KMS-11 (cell line): Measurements from ENCODE around the gene OTUD5.

Experiments
- H2AFZ ChIP-seq: fragments of 200-600 bp; sonication (generic); 2 replicates; pipeline ENCODE4 v1.6.1; 2016; ENCODE audit warnings: antibody characterized with exemption, mixed run types, low read depth
- H3K27ac ChIP-seq: fragments of 200-600 bp; sonication (generic); 2 replicates; pipeline ENCODE4 v1.6.1; 2016; ENCODE audit warnings: mild to moderate bottlenecking, mixed run types
- H3K27me3 ChIP-seq: fragments of 200-600 bp; sonication (generic); 2 replicates; pipeline ENCODE4 v1.6.1; 2017; ENCODE audit warnings: mild to moderate bottlenecking, low read depth, mixed run types, moderate library complexity; ENCODE audit not compliant: insufficient read depth
- H3K36me3 ChIP-seq: fragments of 200-600 bp; sonication (generic); 2 replicates; pipeline ENCODE4 v1.6.1; 2017; ENCODE audit warnings: mild to moderate bottlenecking, mixed run types; ENCODE audit not compliant: insufficient read depth
- H3K4me1 ChIP-seq: fragments of 200-600 bp; sonication (generic); 2 replicates; pipeline ENCODE4 v1.6.1; 2016; ENCODE audit warnings: mild to moderate bottlenecking, low read depth, mixed run types; ENCODE audit not compliant: poor library complexity, severe bottlenecking
- H3K4me2 ChIP-seq: fragments of 200-600 bp; sonication (generic); 2 replicates; pipeline ENCODE4 v1.7.0; 2016; ENCODE audit warnings: mild to moderate bottlenecking, mixed run types
- H3K4me3 ChIP-seq: fragments of 200-600 bp; sonication (generic); IDR thresholded peaks from 2 replicates; pipeline ENCODE4 v1.6.1; 2017; ENCODE audit warnings: low read depth, low read length, mixed read lengths; ENCODE audit not compliant: insufficient read depth
- H3K79me2 ChIP-seq: fragments of 200-600 bp; sonication (generic); 2 replicates; pipeline ENCODE4 v1.6.1; 2016; ENCODE audit warnings: low read depth, mixed run types; ENCODE audit not compliant: insufficient read depth
- H3K9ac ChIP-seq: fragments of 200-600 bp; sonication (generic); 2 replicates; pipeline ENCODE4 v1.6.1; 2016; ENCODE audit warnings: mild to moderate bottlenecking, mixed run types
- H4K20me1 ChIP-seq: fragments of 200-600 bp; sonication (generic); 2 replicates; pipeline ENCODE4 v1.6.1; 2016; ENCODE audit warnings: mild to moderate bottlenecking, mixed run types; ENCODE audit not compliant: insufficient read depth
- CTCF ChIP-seq: fragments of 200-600 bp; sonication (generic); conservative IDR thresholded peaks from 2 replicates; pipeline ENCODE4 v1.6.1; 2017; ENCODE audit warnings: low read depth, mild to moderate bottlenecking, antibody characterized with exemption, low read length, moderate library complexity, mixed read lengths

The OTUD5 gene

GRCh38 chrX:48908600-48908999 is 48.8 kb downstream of the OTUD5 start:
- peaks cover 16% of the 10 kb centered on the region for H3K4me1 ChIP-seq
- no peaks in the 10 kb centered on the region for H4K20me1 ChIP-seq
- H3K27ac ChIP-seq = no peak overlapping the region
- H3K27me3 ChIP-seq = no peaks in the 10 kb centered on the region
- no peaks in the 10 kb centered on the region for H3K79me2 ChIP-seq
- H3K4me2 ChIP-seq = no peak overlapping the region
- no peak overlapping the region for H2AFZ ChIP-seq
- H3K4me3 ChIP-seq = no peak overlapping the region
- no peaks in the 10 kb centered on the region for H3K36me3 ChIP-seq
- H3K9ac ChIP-seq = no peak overlapping the region
- TF ChIP-seq CTCF = no peak

DNA sequence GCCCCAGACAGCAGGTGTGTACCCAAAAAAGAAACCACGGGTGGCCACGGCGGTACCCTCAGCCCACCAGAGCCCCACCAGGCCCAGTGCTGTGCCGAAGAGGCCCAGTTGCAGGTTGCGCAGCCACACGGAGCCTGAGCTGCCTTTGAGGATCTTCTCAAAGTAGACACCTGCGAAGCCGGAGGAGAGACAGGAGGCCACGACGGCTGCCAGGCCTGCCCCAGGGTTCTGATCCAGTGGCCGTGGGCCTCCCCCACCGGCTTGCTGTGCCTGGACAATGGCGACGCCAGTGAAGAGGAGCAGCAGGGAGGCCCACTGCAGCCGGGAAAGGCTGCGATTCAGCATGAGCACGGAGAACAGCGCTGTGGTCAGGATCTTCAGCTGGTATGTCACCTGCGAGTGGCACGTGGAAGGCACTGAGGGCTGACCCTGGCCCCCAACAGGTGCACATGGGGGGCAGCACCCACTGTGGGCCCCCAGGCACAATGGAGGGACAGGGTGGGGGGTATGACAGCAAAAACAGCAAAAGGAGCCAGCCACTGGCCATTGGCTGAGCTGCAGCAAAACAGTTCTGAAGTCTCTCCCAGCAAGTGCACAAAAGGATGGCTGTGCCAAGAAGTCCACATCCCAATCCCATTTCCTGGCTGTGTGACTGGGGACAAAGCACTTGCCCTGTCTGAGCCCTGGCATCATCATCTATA is 52.2 kb downstream of the OTUD5 start:
- peaks cover 9% of the 10 kb centered on the region; the same call in 1 of the 2 replicates for H3K79me2 ChIP-seq
- H2AFZ ChIP-seq = no peak overlapping the region
- no peaks in the 10 kb centered on the region for H3K36me3 ChIP-seq
- peaks cover 6% of the 10 kb centered on the region for H3K4me1 ChIP-seq
- no peak for TF ChIP-seq CTCF
- no peaks in the 10 kb centered on the region for H4K20me1 ChIP-seq
- H3K27ac ChIP-seq = no peak overlapping the region
- no peaks in the 10 kb centered on the region for H3K27me3 ChIP-seq
- no peak overlapping the region for H3K9ac ChIP-seq
- no peak overlapping the region for H3K4me2 ChIP-seq
- H3K4me3 ChIP-seq = no peak overlapping the region

DNA sequence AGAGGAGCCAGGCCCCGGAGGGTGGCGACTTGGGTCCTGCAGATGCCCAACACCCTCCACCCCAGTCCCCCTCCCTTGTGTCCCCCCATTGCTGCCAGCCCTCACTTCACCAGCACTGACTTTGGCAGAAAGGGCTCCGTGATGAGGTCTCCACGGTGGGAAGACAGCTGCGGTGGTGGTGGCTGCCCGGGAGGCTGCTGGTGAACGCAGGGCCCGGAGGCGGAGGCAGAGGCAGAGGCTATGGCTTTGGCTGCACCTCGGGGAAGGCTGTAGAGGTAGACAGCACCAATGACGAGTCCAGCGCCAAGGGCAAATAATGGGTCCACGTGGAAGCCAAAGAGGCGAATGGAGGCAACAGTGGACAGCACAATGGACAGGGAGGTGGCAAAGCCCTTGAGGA is 52.8 kb downstream of the OTUD5 start:
- TF ChIP-seq CTCF = no peak
- H3K27me3 ChIP-seq = no peaks in the 10 kb centered on the region
- H3K9ac ChIP-seq = no peak overlapping the region
- H2AFZ ChIP-seq = no peak overlapping the region
- H3K4me3 ChIP-seq = no peak overlapping the region
- H3K27ac ChIP-seq = no peak overlapping the region
- H3K4me2 ChIP-seq = no peak overlapping the region
- H4K20me1 ChIP-seq = no peaks in the 10 kb centered on the region
- no peaks in the 10 kb centered on the region for H3K36me3 ChIP-seq
- H3K4me1 ChIP-seq = peaks cover 11% of the 10 kb centered on the region
- H3K79me2 ChIP-seq = peaks cover 14% of the 10 kb centered on the region; the same call in 1 of the 2 replicates

DNA sequence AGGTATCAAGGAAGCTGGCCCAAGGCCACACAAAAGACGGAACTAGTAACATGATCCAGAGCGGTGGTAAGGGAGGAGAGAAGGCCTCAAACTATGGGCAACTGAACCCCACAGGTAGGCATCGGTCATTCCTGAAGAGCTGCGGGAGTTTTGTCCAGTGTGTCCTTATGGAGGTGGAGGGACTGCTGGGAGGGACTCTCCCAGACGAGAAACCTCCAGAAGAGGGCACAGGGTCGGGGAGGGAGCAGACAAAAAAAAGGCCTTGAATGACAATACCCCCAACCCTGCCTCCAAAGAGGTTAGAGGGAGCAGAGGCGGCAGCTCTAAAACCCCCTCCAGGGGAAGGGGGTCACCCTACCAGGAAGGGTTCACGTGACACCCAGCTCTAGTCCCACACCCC is 53.2 kb downstream of the OTUD5 start:
- Histone ChIP-seq H3K9ac (no peak overlapping the region), H3K27ac (no peak overlapping the region), H3K36me3 (no peaks in the 10 kb centered on the region), H3K27me3 (no peaks in the 10 kb centered on the region), H2AFZ (no peak overlapping the region), H4K20me1 (no peaks in the 10 kb centered on the region), H3K4me3 (no peak overlapping the region), H3K4me1 (peaks cover 13% of the 10 kb centered on the region), H3K4me2 (no peak overlapping the region), H3K79me2 (peaks cover 18% of the 10 kb centered on the region; the same call in 1 of the 2 replicates)
- TF ChIP-seq CTCF = no peak
